ENCODE data around the gene CRISP1. TPM values are rescaled to one million over a fixed set of nuclear protein-coding genes. Genes with fewer than 3 reads are reported as not detected.

Gene CRISP1
- total RNA-seq, 4 donors from 2014 or later: not detected

- DNase-seq: no peak
- Histone ChIP-seq H3K4me3 (no peak overlapping the region), H3K27ac (no peak overlapping the region), H3K9me3 (no peaks in the 10 kb centered on the region), H3K4me1 (no peaks in the 10 kb centered on the region), H3K27me3 (no peaks in the 10 kb centered on the region), H3K36me3 (no peaks in the 10 kb centered on the region)
- no peak for TF ChIP-seq POLR2A (IDR thresholded peaks at IDR 0.05)
- TF ChIP-seq, protein P1, sequence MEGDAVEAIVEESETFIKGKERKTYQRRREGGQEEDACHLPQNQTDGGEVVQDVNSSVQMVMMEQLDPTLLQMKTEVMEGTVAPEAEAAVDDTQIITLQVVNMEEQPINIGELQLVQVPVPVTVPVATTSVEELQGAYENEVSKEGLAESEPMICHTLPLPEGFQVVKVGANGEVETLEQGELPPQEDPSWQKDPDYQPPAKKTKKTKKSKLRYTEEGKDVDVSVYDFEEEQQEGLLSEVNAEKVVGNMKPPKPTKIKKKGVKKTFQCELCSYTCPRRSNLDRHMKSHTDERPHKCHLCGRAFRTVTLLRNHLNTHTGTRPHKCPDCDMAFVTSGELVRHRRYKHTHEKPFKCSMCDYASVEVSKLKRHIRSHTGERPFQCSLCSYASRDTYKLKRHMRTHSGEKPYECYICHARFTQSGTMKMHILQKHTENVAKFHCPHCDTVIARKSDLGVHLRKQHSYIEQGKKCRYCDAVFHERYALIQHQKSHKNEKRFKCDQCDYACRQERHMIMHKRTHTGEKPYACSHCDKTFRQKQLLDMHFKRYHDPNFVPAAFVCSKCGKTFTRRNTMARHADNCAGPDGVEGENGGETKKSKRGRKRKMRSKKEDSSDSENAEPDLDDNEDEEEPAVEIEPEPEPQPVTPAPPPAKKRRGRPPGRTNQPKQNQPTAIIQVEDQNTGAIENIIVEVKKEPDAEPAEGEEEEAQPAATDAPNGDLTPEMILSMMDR (IDR thresholded peaks at IDR 0.05): no peak
- TF ChIP-seq EP300 (IDR thresholded peaks at IDR 0.05; ENCODE audit: low read depth): no peak
- no peak for TF ChIP-seq POLR2AphosphoS5 (IDR thresholded peaks at IDR 0.05)
- in situ Hi-C loops (cut with MboI; ENCODE audit: low pct_ligation_motif_present in 1 of 4, low pct_unique_long_range_greater_than_20kb in 1 of 4, low sequenced_read_pairs in 3 of 4): no loop called here
- WGBS, 2 donors (ENCODE audit: low coverage in 1 of 2): 63 to 80% methylated on average over 2 of the region's 2 CpGs
- intact Hi-C loops (cut with DNase I; ENCODE audit: low total_unique reads): no loop called here
Measured at GRCh38 chr6:49852975-49853374, 13.4 kb downstream of the CRISP1 start.

- Histone ChIP-seq H3K27ac (no peak overlapping the region), H3K4me1 (no peaks in the 10 kb centered on the region), H3K9me3 (no peaks in the 10 kb centered on the region), H3K27me3 (no peaks in the 10 kb centered on the region), H3K36me3 (no peaks in the 10 kb centered on the region), H3K4me3 (no peak overlapping the region)
- DNase-seq: no peak
- in situ Hi-C loops (cut with MboI; ENCODE audit: low pct_ligation_motif_present in 1 of 4, low pct_unique_long_range_greater_than_20kb in 1 of 4, low sequenced_read_pairs in 3 of 4) (loop anchor here in 3 of 4 donors (25.0 kb wide), 1 partner anchor 312 kb away; no protein-coding TSS in a partner anchor), intact Hi-C loops (cut with DNase I; ENCODE audit: low total_unique reads) (loop anchor here (10.0 kb wide), 2 partner anchors 225 to 315 kb away; no protein-coding TSS in a partner anchor)
- TF ChIP-seq POLR2A (IDR thresholded peaks at IDR 0.05): no peak
- TF ChIP-seq, protein P1 (IDR thresholded peaks at IDR 0.05): peak; percentile 57 to 64 (median 60)
- WGBS, 2 donors (ENCODE audit: low coverage in 1 of 2): 0 to 28% methylated on average over 2 to 4 of the region's 4 CpGs
Measured at GRCh38 chr6:49849213-49849907, 17.0 kb downstream of the CRISP1 start.

DNA sequence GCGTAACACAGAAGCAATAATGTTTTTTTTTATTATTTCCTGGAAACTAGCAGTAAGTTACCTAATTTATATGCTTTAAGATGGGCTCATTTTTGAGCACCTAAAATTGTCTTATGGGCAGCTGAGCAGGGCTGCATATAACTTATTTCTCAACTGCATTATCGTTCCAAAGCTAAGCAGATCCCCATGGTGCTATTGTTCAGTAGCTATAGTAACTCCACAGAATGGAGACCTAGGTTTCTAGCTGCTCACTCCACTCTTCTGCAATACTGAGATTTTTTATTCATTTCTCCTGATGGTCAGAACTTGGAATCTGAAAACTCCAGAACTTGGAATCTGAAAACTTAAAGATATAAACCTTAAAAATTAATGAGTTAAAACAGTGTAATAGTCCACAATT is 18.7 kb downstream of the CRISP1 start:
- no peak overlapping the region for H3K27ac ChIP-seq
- no peaks in the 10 kb centered on the region for H3K4me1 ChIP-seq
- 64 to 68% methylated on average over 2 of the region's 2 CpGs for WGBS, 2 donors (ENCODE audit: low coverage in 1 of 2)
- no peaks in the 10 kb centered on the region for H3K36me3 ChIP-seq
- intact Hi-C loops (cut with DNase I; ENCODE audit: low total_unique reads) (loop anchor here (10.0 kb wide), 2 partner anchors 223 to 313 kb away; no protein-coding TSS in a partner anchor), in situ Hi-C loops (cut with MboI; ENCODE audit: low pct_ligation_motif_present in 1 of 4, low pct_unique_long_range_greater_than_20kb in 1 of 4, low sequenced_read_pairs in 3 of 4) (loop anchor here in 3 of 4 donors (25.0 kb wide), 1 partner anchor 310 kb away; no protein-coding TSS in a partner anchor)
- H3K4me3 ChIP-seq: no peak overlapping the region
- H3K9me3 ChIP-seq: no peaks in the 10 kb centered on the region
- no peaks in the 10 kb centered on the region for H3K27me3 ChIP-seq
- no peak for TF ChIP-seq EP300 (IDR thresholded peaks at IDR 0.05; ENCODE audit: low read depth)
- no peak for TF ChIP-seq POLR2AphosphoS5 (IDR thresholded peaks at IDR 0.05)
- no peak for TF ChIP-seq POLR2A (IDR thresholded peaks at IDR 0.05)
- TF ChIP-seq, protein P1 (IDR thresholded peaks at IDR 0.05): no peak
- DNase-seq: no peak

GRCh38 chr6:49847014-49847413 is 19.3 kb downstream of the CRISP1 start:
- DNase-seq: no peak
- no peak overlapping the region for H3K27ac ChIP-seq
- H3K36me3 ChIP-seq: no peaks in the 10 kb centered on the region
- in situ Hi-C loops (cut with MboI; ENCODE audit: low pct_ligation_motif_present in 1 of 4, low pct_unique_long_range_greater_than_20kb in 1 of 4, low sequenced_read_pairs in 3 of 4): loop anchor here in 3 of 4 donors (25.0 kb wide), 1 partner anchor 310 kb away; no protein-coding TSS in a partner anchor
- no peak overlapping the region for H3K4me3 ChIP-seq
- H3K27me3 ChIP-seq: no peaks in the 10 kb centered on the region
- intact Hi-C loops (cut with DNase I; ENCODE audit: low total_unique reads): loop anchor here (10.0 kb wide), 2 partner anchors 222 to 312 kb away; no protein-coding TSS in a partner anchor
- no peaks in the 10 kb centered on the region for H3K9me3 ChIP-seq
- H3K4me1 ChIP-seq: no peaks in the 10 kb centered on the region
- 80 to 89% methylated on average over 4 of the region's 4 CpGs for WGBS, 2 donors (ENCODE audit: low coverage in 1 of 2)
- TF ChIP-seq POLR2A (IDR thresholded peaks at IDR 0.05) (no peak), POLR2AphosphoS5 (IDR thresholded peaks at IDR 0.05) (no peak), EP300 (IDR thresholded peaks at IDR 0.05; ENCODE audit: low read depth) (no peak)
- TF ChIP-seq, protein P1 (IDR thresholded peaks at IDR 0.05): no peak

All from transverse colon (tissue), 4 donors.